AG04449 (cell line): ENCODE results near the gene RPL38.

Source experiments
- CTCF ChIA-PET: fragments of 350-600 bp; formaldehyde crosslinking; extraction: SDS; loops from one replicate; lab custom pipeline; 2021; ENCODE audit warnings: antibody characterized with exemption; lab: Yijun Ruan, JAX
- POLR2A ChIA-PET: fragments of 400-600, 350-600 bp; formaldehyde crosslinking; extraction: SDS; loops from one replicate; lab custom pipeline; 2020; ENCODE audit warnings: antibody characterized with exemption, inconsistent platforms; lab: Yijun Ruan, JAX
- DNase-seq: peaks from one replicate; pipeline ENCODE4 v3.0.0-alpha.2; 2010; ENCODE audit warnings: low read depth, low spot score
- H3K4me3 ChIP-seq: 2 replicates; pipeline ENCODE4 v1.5.1; 2011; ENCODE audit warnings: low read depth, mild to moderate bottlenecking, control low read depth, low read length
- CTCF ChIP-seq: IDR thresholded peaks from one replicate; pipeline ENCODE4 v1.5.1; 2011; ENCODE audit warnings: mild to moderate bottlenecking, moderate library complexity, low read length, control low read depth, inconsistent platforms; ENCODE audit not compliant: insufficient read depth; ENCODE audit errors: missing control alignments

The RPL38 gene

GRCh38 chr17:74218436-74218835 is 15.0 kb downstream of the RPL38 start:
- ChIA-PET POLR2A (no interaction called here), CTCF (interaction anchor here (0.8 to 11.2 kb wide), 2 partner anchors 17 to 239 kb away, joined by 4 to 101 read pairs; partner anchors contain the start of gene RPL38)
- no peak overlapping the region for H3K4me3 ChIP-seq
- no peak for DNase-seq
- no peak for TF ChIP-seq CTCF

GRCh38 chr17:74219576-74220133 is 16.2 kb downstream of the RPL38 start:
- no peak overlapping the region for H3K4me3 ChIP-seq
- no peak for TF ChIP-seq CTCF
- ChIA-PET POLR2A (no interaction called here), CTCF (interaction anchor here (0.9 to 1.0 kb wide), 2 partner anchors 8 to 20 kb away, joined by 3 read pairs; no protein-coding TSS in a partner anchor)
- no peak for DNase-seq

GRCh38 chr17:74220219-74220618 is 16.7 kb downstream of the RPL38 start:
- no peak overlapping the region for H3K4me3 ChIP-seq
- no peak for DNase-seq
- no peak for TF ChIP-seq CTCF
- POLR2A ChIA-PET, result no interaction called here
- CTCF ChIA-PET, result interaction anchor here (0.9 to 1.0 kb wide), 2 partner anchors 9 to 21 kb away, joined by 3 read pairs; no protein-coding TSS in a partner anchor

DNA sequence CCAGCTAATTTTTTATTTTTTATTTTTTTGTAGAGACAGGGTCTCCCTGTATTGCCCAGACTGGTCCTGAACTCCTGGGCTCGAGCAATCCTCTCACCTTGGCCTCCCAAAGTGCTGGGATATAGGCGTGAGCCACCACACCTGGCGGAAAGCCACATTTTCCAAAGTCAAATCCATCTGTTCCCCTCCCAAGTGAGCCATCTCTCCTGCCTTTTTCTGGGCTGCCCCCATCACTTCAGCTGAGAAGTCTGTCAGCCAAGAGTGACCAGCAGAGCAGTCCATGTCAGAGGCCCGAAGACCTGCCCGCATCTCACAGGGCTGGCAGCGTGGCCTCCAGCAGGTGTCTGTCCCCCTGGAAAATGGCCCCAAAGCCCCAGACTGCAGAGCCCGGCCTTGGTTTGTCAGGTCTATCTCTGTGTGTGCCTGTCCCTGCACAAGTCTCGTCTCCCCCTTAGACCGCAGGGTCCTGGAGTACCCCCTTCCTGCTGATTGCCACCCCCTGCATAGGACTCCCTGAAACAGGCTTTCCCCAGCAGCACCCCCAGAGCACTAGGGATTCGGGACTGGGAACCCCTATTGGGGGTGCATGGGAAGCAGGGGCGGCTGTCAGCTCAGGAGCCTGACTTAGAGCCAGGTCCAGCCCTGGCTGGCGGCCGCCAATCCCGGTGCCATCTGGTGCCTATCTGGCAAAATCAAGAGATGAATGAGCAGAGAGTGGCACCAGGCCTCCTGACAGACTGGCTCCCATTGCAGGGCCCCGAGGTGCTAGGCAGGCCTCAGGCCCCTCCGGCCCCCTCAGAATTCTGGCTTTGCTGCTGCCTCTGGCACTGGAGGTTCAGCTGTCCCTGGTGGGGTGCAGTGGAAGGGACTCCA is 17.7 kb downstream of the RPL38 start:
- no peak for DNase-seq
- POLR2A ChIA-PET, result no interaction called here
- CTCF ChIA-PET, result interaction anchor here (1.0 kb wide), 1 partner anchor 10 kb away, joined by 3 read pairs; no protein-coding TSS in a partner anchor

DNA sequence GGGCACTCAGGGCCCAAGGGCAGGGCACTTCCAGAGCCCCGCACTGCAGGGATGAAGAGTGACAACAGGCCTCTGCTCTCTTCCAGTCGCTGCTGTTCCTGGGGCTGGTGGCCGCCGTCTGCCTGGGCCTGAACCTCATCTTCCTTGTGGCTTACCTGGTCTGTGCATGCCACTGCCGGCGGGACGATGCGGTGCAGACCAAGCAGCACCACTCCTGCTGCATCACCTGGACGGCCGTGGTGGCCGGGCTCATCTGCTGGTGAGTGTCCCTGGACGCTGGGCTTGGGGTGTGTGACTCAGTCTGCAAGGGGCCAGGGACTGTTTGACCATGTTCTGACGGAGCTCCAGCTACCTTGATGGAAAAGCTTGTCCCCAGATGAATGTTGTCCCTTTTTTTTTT is 18.9 kb downstream of the RPL38 start:
- ChIA-PET POLR2A (interaction anchor here (1.0 kb wide), 1 partner anchor 9 kb away, joined by 3 read pairs; the partner anchor contains the start of gene TTYH2), CTCF (no interaction called here)

More for the DNA sequence above, 17.7 kb downstream of the RPL38 start:
- no peak for TF ChIP-seq CTCF
- H3K4me3 ChIP-seq, result no peak overlapping the region

More for the DNA sequence above, 18.9 kb downstream of the RPL38 start:
- no peak overlapping the region for H3K4me3 ChIP-seq
- no peak for TF ChIP-seq CTCF
- no peak for DNase-seq
